GM13976 (cell line): ENCODE results near the gene SERGEF.

Experiments
- DNase-seq: peaks from one replicate; pipeline ENCODE4 v3.0.0; 2012; ENCODE audit warnings: low spot score
- in situ Hi-C: fragments of 300-500 bp; cut with MboI; formaldehyde crosslinking; loops from one replicate; pipeline ENCODE4 v1.12.0; 2022; ENCODE audit warnings: low sequenced_read_pairs, mixed read lengths, inconsistent platforms; ENCODE audit not compliant: unreplicated experiment
- TF ChIP-seq, protein P1 (sequence below): IDR thresholded peaks from 2 replicates; pipeline ENCODE4 v1.5.1; 2012; ENCODE audit warnings: borderline replicate concordance, mild to moderate bottlenecking; ENCODE audit not compliant: insufficient read depth; ENCODE audit errors: extremely low read depth, missing control alignments, control extremely low read depth

SERGEF gene

GRCh38 chr11:17781221-17781620, 231.6 kb downstream of the SERGEF start:
- DNase-seq, result no peak
- in situ Hi-C loops, result no loop called here
- TF ChIP-seq, protein P1, sequence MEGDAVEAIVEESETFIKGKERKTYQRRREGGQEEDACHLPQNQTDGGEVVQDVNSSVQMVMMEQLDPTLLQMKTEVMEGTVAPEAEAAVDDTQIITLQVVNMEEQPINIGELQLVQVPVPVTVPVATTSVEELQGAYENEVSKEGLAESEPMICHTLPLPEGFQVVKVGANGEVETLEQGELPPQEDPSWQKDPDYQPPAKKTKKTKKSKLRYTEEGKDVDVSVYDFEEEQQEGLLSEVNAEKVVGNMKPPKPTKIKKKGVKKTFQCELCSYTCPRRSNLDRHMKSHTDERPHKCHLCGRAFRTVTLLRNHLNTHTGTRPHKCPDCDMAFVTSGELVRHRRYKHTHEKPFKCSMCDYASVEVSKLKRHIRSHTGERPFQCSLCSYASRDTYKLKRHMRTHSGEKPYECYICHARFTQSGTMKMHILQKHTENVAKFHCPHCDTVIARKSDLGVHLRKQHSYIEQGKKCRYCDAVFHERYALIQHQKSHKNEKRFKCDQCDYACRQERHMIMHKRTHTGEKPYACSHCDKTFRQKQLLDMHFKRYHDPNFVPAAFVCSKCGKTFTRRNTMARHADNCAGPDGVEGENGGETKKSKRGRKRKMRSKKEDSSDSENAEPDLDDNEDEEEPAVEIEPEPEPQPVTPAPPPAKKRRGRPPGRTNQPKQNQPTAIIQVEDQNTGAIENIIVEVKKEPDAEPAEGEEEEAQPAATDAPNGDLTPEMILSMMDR, result no peak

GRCh38 chr11:17780668-17781067, 232.2 kb downstream of the SERGEF start:
- in situ Hi-C loops, result no loop called here

GRCh38 chr11:17779861-17780594, 232.8 kb downstream of the SERGEF start:
- TF ChIP-seq, protein P1, result no peak
- in situ Hi-C loops, result no loop called here

More at GRCh38 chr11:17780668-17781067, 232.2 kb downstream of the SERGEF start:
- no peak for DNase-seq
- TF ChIP-seq, protein P1, result no peak

GRCh38 chr11:17778956-17779860, 233.6 kb downstream of the SERGEF start:
- DNase-seq, result no peak
- TF ChIP-seq, protein P1, result no peak
- in situ Hi-C loops, result no loop called here

More at GRCh38 chr11:17779861-17780594, 232.8 kb downstream of the SERGEF start:
- DNase-seq, result no peak

DNA sequence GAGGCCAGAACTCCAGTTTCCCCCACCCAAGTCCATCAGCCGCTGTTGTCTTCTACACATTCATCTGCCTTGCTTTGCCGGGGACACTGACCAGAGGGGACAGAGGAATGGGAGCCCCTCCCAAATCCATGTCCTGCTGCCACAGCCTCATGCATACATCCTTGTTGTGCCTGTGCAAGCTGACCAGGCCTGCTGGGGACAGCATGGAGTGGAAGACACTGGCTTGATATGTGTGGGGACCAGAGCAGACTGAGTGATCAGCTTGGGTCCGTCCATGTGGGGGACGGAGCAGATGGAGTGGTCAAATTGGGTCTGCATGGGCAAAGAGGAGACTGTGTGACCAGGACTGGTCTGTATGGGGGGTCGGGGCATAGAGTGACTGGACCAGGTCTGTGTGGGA, 234.5 kb downstream of the SERGEF start:
- DNase-seq, result no peak
- TF ChIP-seq, protein P1, result no peak
- in situ Hi-C loops, result no loop called here

- DNase-seq, result no peak
- TF ChIP-seq, protein P1, result no peak
- in situ Hi-C loops, result no loop called here
Observed at GRCh38 chr11:17777738-17778091, 235.1 kb downstream of the SERGEF start.
